Activated T-cell treated with anti-CD3 and anti-CD28 coated beads for 1 hour (primary cell): ENCODE measurements around the gene LCE2C.
A peak's percentile ranks its signal among the peaks of the same experiment; 100 is the strongest.
"Not testable (repeated sequence)": the region's sequence is repeated elsewhere in the genome, so short reads cannot be mapped to it uniquely, and the experiment has no call there.

Source experiments
- DNase-seq: peaks from one replicate; pipeline ENCODE4 v3.0.0-alpha.2; 2020; ENCODE audit warnings: low read depth

Gene LCE2C, protein sequence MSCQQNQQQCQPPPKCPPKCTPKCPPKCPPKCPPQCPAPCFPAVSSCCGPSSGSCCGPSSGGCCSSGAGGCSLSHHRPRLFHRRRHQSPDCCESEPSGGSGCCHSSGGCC

DNA sequence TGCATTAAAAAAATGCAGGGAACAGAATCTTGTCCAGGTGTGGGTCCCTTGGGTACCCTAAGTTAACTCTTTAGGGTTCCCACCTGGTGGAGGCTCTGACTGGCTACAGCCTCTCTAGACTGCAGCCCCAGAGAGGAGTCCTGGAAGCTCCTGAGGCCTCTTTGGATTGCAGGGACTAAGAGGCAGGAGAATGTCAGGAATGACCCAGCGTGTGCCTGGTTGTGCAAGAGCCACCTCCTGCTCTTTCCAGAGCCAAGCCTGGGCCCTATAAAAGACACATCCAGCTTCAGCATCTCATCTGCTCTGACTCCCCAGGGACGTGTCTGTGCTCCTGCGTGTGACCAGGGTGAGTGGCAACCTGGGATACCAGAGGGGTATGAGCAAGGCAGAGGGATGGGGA is at the start of gene LCE2C:
LCE2C (plus strand) TSS at position 297 of the 400 bp plus-strand sequence. CDS start 737 bp downstream, outside the sequence.
- not testable (repeated sequence) for DNase-seq

DNA sequence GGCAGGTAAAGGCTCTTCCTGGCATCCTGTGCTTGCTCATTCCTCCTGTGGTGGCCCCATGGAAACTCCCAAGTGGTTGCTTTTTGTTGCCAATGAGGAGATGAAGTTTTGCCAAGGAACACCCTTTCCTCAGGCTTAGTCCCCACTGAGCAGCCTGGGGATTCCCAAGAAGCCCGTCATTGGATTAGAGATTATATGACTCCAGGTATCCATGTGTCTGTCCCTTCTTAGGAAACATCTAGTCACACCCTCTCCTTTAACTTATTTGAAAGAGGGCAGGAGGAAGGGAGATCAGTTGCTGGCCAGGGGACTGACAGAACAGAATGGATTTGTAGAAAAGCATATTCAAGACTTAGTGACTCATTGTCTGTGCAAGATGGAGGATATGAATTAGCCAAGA is 48.3 kb upstream of the LCE2C start:
- DNase-seq, result no peak

DNA sequence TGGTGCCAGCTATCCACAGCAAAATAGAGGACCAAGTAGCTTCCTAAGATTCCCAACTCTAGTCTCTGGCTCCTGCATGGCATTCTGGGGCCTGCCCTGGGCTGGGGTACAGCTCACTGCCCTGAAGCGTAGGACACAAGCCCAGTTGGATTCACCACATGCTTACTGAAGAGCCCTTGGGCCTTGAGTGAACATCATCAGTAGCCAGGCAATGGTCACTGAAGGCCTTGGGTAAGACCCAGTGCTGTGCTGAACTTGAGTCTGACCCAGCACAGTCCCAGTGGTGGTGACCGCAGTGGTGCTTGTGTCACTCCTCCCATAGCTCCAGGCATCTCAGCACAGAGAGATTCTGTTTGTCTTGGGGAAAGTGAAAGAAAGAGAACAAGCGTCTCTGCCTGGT is 44.5 kb upstream of the LCE2C start:
- DNase-seq, result no peak

DNA sequence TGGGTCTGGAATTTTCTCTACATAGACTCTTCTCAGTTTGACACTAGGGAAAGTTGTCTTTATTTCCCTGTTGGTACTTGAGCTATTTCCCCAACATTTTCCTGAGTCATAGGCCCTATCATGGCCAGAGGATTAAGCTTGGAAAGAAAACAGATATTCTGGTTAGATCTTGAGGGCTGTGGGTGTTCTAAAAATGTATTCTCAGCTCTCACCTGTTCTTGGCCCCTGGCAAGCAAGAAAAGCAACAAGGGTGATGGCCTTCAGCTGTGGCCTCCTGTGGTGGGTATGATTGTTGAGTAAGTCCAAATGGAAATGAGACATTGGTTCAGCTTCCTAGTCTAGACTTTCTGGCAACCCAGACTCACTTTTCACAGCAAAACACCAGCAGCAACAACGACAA is 34.7 kb upstream of the LCE2C start:
- no peak for DNase-seq

DNA sequence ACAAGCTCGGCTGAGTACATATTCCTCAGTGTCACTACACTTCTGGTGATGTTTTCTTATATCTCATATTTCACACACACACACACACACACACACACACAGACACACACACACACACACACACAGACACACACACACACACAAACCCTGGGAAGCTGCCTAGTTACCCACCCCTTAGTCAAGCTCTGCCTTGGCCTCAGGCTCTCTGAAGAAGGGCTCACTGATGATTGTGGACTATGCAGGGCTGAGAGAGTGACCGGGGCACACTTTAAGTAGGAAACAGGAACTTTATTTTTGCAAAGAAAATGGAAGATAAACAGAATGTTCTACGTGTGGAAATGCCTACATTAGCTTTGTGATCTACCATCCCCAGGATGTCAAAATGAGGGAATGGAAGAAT is 31.1 kb upstream of the LCE2C start:
- no peak for DNase-seq

DNA sequence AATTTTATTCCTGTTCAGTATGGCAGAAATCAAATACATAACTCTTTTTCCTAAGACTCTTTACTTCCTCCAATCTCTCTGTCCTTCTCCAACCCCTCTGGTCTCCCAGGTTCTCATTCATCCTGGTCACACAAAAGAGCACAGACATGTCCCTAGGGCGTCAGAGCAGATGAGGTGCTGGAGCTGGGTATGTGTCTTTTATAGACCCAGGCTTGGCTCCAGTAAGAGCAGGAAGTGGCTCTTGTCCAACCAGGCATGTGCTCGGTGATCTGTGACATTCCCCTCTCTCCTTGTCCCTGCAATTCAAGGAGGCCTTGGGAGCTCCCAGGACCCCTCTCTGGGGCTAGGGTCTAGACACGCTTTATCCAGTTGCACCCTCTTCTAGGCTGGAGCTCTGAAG is 29.9 kb upstream of the LCE2C start:
- DNase-seq, result no peak

DNA sequence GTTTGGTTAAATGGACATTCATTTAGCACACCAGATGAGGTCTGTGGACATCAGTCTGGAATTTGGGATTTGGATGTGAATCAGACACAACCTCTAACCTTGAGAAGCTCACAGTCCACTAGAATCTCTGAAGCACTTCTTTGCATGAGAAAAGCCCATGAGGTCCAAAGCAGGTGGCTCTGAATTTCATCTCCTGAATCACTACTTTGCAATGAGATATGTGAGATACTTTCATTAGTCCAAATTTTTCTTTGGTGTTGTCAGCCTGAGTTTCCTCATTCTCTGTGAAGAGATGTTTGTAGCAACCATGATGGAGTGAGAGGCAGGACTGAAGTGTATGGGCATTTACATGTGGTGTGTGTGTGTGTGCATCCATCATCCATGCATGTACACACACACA is 28.4 kb upstream of the LCE2C start:
- no peak for DNase-seq

DNA sequence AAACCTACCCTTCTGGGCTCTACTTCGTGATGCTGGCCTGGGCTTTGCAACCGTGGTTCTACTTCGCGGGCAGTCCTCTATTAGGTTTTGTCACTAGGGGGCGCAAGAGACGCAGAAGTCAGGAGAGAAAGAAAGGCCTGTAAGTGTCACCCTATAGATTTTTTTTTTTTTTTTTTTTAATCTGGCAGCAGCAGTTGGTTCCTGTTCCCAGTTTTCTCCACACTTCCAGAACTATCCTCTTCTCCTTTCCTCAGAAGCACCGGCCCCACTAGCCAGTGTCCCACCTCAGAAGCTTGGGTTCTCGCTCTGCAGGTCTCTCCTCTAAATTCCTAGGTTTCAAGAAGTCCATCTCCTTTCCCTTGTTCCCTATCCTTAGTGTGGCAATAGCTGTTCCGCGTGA is 21.0 kb upstream of the LCE2C start:
- DNase-seq, result peak; percentile 15

DNA sequence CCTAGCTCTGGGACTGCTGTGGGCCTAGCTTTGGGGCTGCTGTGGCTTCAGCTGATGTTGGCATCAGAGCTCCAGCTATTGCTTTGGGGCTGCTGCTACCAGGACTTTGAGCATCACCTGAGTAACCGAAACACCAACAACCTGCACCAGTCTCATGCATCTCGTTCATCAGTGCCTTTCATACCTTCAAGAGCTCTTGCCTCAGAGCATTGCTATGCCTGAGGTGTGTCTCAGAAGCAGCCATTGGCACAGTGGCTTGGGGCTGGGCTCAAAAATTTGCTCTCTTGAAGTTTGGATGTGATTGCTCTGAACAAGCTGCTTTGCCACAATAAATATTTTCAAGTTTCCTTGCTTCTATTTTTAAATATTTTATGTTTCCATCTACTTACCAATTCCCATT is 18.6 kb upstream of the LCE2C start:
- no peak for DNase-seq

DNA sequence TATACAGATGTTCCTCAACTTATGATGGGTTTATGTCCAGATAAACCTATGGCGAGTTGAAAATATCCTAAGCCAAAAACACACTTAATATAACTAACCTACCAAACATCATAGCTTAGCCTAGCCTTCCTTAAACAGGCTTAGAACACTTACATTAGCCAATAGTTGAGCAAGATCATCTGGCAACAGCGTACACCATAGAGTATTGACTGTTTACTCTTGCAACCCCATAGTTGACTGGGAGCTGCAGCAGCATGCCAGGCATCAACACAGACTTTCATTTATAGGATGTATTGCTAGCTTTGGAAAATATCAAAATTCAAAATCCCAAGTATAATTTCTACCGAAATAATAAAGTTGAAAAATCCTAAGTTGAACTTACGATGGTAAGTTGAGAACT is 17.4 kb upstream of the LCE2C start:
- no peak for DNase-seq

DNA sequence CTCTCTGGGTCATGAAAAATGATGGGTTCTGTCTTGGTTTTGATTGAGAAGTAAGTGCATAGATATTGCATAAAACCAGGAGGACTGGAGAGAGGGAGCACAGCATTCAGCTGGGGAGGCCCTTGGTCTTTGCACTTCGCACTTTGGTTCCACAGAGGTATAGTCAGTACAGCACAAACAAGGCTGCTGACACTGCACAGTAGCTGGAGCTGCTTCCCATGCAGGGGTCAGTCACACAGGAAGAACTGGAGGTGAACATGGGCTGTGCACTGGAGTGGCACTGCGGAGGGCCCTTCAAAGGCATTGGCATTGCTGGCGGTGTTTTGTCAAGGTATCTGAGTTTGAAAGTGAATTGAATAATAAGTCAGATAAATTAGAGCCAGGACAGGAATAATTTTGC is 16.4 kb upstream of the LCE2C start:
- DNase-seq, result no peak

DNA sequence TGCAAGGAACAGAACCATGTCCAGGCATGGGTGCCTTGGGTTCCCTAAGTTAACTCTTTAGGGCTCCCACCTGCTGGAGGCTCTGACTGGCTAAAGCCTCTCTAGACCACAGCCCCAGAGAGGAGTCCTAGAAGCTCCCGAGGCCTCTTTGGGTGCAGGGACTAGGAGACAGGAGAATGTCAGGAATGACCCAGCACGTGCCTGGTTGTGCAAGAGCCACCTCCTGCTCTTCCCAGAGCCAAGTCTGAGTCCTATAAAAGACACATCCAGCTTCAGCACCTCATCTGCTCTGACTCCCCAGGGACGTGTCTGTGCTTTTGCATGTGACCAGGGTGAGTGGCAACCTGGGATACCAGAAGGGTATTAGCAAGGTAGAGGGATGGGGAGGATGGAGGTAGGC is 12.0 kb upstream of the LCE2C start, which contains the start of gene LCE2D:
LCE2D (plus strand) TSS at position 283 of the 400 bp plus-strand sequence. CDS start 726 bp downstream, outside the sequence.
- no peak for DNase-seq

DNA sequence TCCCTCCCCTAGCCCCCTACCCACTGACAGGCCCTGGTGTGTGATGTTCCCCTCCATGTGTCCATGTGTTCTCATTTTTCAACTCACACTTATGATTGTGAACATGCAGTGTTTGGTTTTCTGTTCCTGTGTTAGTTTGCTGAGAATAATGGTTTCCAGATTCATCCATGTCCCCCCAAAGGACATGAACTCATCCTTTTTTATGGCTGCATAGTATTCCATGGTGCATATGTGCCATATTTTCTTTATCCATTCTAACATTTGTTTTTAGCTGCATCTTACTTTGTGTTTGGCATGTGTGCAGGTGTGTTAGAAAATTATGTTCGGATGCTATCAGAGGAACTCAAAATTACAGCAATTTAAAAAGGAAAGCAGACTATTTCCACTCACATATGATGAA is 8.9 kb upstream of the LCE2C start:
- DNase-seq, result not testable (repeated sequence)

DNA sequence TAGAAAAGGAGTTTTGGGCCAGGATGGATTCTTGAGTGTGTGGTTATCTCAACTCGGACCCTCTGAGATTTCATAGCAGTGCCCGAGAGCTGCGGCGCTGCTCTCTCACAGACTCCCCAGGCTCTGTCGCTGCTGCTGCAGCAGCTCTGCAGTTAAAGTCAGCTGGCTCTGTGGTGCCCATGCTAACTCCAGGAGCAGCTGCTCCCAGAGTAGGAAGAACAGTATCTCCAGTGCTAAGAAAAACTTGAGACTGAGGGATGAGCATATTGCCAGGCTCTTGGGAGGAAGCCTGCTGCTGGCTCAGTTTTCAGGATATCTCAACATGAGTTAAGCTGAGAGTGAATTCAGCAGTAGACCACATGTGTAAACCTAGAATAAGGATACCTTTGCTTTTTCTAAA is 7.4 kb upstream of the LCE2C start:
- no peak for DNase-seq

DNA sequence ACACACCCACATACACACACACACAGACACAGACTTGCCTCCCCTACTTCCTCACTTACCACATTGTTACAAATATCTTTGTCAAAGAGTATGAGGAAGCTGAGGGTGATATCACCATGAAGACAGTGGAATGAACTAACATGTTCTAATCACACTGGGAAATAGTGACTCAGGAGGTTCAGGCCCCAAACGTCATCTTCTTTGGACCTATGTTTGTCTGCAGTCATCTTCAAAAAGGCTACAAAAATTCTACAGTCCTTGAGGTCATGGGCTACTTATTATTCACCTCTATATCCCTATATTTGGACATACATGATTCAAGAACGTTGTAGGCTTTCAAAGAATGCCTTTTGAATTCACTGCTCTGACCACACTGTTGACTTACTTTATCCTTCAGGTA is 2.1 kb upstream of the LCE2C start:
- DNase-seq, result no peak

DNA sequence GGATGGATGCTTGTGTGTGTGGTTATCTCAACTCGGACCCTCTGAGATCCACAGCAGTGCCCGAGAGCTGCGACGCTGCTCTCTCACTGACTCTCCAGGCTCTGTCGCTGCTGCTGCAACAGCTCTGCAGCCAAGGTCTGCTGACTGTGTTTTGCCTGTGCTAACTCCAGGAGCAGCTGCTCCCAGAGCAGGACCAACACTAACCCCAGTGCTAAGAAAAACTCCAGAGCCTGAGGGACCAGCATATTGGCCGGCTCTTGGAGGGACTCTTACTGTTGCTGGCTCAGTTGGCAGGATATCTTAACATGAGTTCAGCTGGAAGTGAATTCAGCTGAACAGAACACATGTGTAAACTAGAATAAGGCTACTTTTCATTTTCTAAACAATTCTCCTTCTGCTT is 4.4 kb downstream of the LCE2C start:
- DNase-seq, result no peak

DNA sequence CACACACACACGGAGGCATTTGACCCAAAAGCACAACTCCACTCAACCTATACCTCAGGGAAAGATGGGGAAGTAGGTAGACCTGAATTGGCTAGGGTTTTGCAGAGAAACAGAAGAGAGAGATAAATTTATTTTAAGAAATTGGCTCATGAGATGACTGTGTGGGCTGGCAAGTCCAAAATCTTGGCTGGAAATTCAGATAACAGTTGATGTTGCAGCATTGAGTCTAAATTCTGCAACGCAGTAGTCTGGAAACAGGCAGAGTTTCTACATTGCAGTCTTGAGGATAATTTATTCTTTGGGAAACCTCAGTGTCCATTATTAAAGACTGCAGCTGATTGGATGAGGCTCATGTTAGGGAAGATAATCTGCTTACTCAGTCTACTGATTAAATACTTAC is 6.5 kb downstream of the LCE2C start:
- DNase-seq, result no peak

DNA sequence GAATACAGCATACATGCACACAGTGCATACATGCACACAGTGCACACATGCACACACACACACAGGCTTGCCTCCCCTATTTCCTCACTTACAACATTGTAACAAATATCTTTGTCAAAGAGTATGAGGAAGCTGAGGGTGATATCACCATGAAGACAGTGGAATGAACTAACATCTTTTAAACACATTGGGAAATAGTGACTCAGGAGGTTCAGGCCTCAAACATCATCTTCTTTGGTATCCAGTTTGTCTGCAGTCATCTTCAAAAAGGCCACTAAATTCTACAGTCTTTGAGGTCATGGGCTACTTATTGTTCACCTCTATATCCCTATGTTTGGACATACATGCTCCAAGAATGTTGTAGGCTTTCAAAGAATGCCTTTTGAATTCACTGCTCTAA is 8.8 kb downstream of the LCE2C start:
- DNase-seq, result no peak

DNA sequence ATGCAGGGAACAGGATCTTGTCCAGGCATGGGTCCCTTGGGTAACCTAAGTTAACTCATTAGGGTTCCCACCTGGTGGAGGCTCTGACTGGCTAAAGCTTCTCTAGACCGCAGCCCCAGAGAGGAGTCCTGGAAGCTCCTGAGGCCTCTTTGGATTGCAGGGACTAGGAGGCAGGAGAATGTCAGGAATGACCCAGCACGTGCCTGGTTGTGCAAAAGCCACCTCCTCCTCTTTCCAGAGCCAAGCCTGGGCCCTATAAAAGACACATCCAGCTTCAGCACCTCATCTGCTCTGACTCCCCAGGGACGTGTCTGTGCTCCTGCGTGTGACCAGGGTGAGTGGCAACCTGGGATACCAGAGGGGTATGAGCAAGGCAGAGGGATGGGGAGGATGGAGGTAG is 10.7 kb downstream of the LCE2C start, which contains the start of gene LCE2B:
LCE2B (plus strand) TSS at position 301 of the 400 bp plus-strand sequence. CDS start 721 bp downstream, outside the sequence.
- DNase-seq, result not testable (repeated sequence)

DNA sequence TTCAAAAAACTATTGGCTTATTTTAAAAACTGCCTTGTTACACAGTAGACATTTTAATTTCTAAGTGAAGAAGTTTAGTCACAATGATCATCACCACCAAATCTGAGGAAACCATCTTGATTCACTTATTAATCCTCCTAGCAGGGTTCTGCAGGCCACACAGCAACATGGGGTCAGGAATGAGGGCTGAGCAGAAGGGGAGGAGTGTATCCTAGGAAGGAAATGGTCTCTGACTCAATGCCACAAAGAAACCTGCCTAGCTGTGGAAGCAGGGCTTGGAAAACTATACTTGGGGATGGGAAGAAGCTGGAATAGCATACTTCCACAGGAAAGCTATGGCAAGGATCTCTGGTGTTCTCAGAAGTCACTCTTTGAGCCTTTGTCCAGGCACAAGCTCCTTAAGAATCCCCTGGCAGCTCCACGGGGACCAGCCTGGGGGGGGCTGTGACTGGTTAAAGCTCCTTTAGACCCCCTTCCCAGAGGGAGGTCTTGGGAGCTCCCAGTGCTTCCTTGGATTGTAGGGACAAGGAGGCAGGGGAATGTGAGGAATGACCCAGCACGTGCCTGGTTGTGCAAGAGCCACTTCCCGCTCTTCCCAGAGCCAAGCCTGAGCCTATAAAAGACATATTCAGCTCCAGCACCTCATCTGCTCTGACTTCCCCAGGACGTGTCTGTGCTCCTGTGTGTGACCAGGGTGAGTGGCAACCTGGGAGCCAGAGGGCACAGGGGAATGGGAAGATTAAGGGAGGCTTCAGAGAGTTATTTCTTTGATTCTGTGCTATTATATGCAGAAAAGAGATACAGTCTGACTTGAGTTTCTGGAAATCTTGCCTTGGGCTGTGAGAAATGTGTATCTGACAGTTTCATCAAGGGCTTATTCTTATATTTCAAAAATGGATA is 22.9 kb downstream of the LCE2C start, which contains the start of gene LCE2A:
LCE2A (plus strand) TSS at position 645 of the 900 bp plus-strand sequence. CDS start 557 bp downstream, outside the sequence.
- no peak for DNase-seq

DNA sequence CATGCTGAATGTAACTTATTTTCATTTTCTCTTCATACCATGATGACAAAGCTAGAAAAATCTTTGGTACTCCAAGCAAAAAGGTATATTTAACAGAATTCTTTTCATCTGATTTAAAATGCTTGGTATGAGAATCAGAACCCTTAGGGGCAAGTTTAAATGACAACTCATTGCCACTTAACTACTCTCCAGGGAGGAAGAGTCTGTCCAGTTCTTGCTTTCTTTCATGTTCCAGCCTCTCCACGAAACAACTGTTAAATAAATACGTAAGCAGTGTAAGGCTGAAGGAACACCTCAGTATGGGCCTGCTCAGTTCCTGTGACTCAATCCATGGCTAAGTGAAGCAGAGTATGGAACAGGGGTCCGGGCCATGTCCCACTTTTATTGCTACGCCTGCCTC is 24.7 kb downstream of the LCE2C start:
- no peak for DNase-seq

DNA sequence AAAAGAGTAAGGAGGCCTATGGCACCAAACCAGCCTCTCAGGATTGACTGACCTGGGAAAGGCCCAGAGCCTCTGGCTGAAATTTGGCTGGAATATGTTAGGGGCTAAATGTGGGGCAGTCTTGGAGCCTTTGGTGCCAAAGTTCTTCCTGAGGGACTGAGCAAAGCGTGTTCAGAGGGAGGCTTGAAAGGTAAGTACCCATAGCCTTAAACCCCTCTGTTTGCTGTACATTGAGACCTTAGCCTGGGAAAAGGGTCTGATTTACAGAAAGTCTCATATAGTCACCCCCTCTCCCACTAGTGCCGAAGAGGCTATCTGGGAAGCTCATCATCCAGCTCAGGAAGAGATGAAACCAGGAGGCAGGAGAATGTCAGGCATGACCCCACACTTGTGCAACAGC is 32.8 kb downstream of the LCE2C start, which contains the start of gene LCE4A:
LCE4A (plus strand) TSS at position 301 of the 400 bp plus-strand sequence. CDS start 916 bp downstream, outside the sequence.
- DNase-seq, result no peak

DNA sequence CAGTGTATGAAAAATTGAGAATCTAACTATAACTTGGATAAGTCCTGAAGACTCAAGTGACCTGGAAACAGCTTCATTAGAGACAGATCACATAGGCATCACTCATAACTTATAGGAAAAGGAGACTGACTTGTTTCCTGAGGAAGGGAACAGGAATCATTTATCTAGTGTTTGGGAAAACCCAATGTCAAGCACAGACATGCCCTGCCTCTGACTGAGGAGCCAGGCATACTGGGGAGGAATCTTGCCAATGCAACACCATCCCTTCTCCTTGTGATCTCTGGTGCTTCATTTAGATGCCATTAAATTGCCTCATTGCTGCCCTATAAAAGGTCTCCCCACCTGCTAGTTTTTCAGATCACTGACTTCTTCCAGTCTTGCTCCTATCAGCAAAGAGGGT is 43.2 kb downstream of the LCE2C start:
- no peak for DNase-seq
